Stimulated activated naive CD8-positive, alpha-beta T cell treated with anti-CD3 and anti-CD28 coated beads, Interleukin-15, Interleukin-2, amounts not matched to agents 100 U/mL and 50 U/mL, for 24 hours (primary cell): Measurements from ENCODE around the gene NHLH2.

Source experiments
- ATAC-seq: fragments of 150-1000 bp; cut with Tn5 transposase; one replicate; pipeline ENCODE4 v1.10.0; 2021
- DNase-seq: peaks from one replicate; pipeline ENCODE4 v3.0.0; 2021

The NHLH2 gene

GRCh38 chr1:115838431-115839028, 2.4 kb downstream of the NHLH2 start:
- DNase-seq (peak; percentile 7), ATAC-seq (no peak)

GRCh38 chr1:115837740-115838421, 3.0 kb downstream of the NHLH2 start:
- ATAC-seq (no peak), DNase-seq (peak; percentile 6)

GRCh38 chr1:115837341-115837739, 3.6 kb downstream of the NHLH2 start:
- ATAC-seq (no peak), DNase-seq (no peak)

DNA sequence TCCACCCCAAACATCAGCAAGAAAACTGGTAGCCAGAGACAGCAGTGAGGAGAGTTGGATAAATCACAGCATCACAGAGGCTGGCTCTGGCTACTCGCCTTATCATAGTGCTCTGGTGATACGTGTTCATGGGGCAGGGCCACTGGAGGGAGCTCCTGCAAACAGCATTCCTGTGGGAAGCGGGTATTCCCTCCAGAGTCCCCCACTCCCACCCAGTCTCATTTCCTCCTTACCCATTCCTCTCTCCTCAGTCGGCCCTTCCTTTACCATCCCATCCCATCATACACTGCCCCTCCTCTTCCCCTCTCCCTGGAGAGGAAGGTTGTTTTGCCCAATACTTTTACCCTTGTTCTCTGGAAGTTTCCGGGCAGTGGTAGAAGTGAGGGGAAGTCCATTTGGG, 7.1 kb downstream of the NHLH2 start:
- DNase-seq = no peak
- ATAC-seq = no peak

GRCh38 chr1:115832651-115833050, 8.3 kb downstream of the NHLH2 start:
- DNase-seq (no peak), ATAC-seq (no peak)

- no peak for DNase-seq
- no peak for ATAC-seq
Observed at GRCh38 chr1:115830963-115831362, 10.0 kb downstream of the NHLH2 start.

DNA sequence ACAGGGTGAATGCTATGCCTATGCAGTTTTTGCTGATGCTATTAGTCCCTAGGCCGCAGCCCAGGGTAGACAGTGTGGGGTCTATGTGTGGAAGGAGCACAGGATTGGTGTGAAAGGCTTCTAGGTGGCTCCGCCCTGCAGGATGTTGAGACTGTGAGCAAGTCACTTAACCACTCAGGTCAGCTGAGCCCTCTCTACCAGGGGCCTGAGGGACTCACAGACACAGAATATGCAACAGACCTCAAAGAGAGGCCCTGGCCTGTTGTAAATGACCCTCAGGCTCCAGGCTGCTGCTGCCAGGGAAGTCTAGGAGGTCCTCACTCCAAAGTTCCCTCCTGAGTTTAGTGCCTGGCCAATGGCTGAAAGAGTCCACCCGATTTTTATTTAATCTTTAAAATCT, 11.0 kb downstream of the NHLH2 start:
- DNase-seq (no peak), ATAC-seq (no peak)

- ATAC-seq (no peak), DNase-seq (no peak)
Observed at GRCh38 chr1:115829023-115829674, 11.8 kb downstream of the NHLH2 start.

DNA sequence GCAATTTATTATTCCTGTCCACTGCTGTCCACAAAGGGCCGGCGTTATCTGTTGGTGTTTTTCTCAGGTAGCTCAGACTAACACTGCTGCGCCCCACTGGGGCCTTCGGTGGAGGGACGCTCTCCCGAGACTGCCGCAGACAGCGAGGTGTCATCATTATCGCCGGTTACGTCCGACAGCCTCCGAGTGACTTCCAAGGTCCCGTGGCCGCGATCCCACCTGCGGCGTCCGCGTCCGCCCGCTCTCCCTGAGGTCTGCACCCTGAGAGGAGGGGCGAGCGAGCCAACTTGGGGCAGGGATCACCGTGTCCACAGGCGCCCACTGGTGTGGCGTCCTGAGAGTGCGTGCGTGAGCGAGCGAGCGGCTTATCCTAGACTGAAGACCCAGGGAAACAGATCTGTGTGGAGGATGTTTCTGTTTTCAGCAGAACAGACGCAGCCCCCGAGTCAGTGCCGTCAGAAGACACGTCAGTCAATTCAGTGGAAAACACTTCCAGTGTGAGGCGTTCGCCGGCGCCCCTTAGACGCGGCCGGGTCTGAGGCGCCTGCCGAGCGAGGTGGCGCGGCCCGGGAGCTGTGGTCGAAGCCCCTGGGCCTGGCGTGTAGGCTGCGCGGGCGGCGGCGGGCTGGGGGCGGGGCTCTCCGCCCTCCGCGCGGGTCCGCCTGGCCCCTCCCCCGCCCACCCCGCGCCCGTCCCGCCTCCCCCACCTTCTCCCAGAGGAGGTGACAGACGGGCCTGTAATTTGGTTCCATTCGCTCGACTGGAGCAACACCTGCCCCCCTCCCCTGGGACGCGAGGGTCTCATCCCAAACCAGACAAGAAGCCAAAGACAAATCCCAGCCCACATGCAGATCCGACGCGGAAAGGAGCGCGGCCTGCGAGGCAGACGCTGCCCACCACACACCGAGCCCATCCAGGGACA, 12.6 kb downstream of the NHLH2 start:
- DNase-seq = peak; percentile 22
- peak; percentile 58 for ATAC-seq

GRCh38 chr1:115827452-115828044, 13.4 kb downstream of the NHLH2 start:
- ATAC-seq = no peak
- DNase-seq = no peak

DNA sequence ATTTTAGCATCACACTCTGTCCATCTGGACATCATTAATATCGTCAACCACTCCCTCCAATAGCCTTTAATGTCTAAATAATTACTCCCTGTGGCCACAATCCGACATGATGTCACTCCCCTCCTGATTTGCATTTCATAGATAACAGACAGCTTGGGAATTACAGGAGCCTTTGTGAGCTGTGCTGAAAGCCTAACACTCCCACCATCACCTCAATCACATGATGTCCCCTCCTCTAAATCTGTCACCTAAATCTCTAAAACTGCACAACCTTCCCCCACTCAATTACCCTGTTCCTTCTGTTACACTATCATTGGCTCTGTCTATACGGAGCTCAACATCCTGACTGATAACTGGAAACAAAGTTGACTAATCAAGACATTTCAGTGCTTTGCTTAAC, 14.3 kb downstream of the NHLH2 start:
- DNase-seq (no peak), ATAC-seq (no peak)

- ATAC-seq (no peak), DNase-seq (no peak)
Observed at GRCh38 chr1:115822117-115822516, 18.8 kb downstream of the NHLH2 start.

DNA sequence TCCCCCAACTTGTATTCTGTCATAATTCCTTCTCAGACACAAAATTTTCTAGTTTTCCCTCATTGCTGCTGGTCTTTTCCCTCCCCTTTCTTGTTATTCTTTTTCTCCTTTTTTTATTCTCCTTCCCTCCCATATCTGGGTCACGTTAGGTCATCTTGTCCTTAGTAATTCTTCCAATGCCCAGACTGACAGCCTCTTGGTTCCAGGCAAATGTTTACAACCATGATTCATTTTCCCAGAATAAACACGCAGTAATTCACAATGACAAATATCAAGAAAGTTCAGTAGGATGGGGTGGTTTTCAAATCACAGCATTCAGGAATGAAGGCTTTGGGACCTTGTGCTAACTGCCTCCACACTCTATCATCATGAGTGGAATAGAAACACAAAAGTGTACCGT, 25.2 kb downstream of the NHLH2 start:
- ATAC-seq = no peak
- DNase-seq = no peak

- ATAC-seq = no peak
Observed at GRCh38 chr1:115814685-115815398, 26.1 kb downstream of the NHLH2 start.

GRCh38 chr1:115813727-115814126, 27.2 kb downstream of the NHLH2 start:
- DNase-seq (no peak), ATAC-seq (no peak)

More at GRCh38 chr1:115814685-115815398, 26.1 kb downstream of the NHLH2 start:
- DNase-seq = no peak

DNA sequence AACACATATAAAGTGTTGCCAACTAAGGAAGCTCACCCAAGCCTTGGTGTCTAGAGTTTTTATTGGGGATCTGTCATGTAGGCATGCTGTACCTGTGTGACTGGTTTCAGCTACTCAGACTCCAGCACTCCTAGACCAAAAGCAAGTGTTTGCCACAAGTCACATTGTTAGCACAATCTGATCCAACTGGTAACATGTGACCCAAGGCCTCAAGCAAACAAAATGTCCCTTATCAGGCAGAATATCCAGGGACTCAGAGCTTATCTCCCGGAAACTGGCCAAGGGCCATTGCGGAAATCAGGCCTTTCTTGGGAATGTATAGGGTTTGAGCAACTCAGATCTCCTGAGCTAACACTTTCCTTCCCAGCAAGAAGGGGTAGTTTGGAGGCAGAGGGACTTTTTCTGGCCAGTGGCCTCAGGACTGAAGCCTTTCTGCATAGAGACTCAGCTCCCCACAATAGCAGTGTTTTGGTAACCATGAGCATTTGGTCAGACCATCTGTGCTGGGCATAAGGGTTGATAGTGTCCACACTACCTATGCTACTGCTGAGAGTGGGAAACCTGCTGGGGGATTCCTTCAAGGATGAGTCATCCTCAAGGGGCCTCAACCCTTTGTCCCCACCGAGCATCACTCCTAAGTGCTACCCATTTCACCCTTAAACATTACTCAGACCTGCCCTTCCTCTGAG, 29.6 kb downstream of the NHLH2 start:
- DNase-seq = no peak
- ATAC-seq = no peak

GRCh38 chr1:115810609-115811008, 30.3 kb downstream of the NHLH2 start:
- ATAC-seq (no peak), DNase-seq (no peak)

GRCh38 chr1:115809847-115810246, 31.1 kb downstream of the NHLH2 start:
- DNase-seq = no peak
- ATAC-seq = no peak

DNA sequence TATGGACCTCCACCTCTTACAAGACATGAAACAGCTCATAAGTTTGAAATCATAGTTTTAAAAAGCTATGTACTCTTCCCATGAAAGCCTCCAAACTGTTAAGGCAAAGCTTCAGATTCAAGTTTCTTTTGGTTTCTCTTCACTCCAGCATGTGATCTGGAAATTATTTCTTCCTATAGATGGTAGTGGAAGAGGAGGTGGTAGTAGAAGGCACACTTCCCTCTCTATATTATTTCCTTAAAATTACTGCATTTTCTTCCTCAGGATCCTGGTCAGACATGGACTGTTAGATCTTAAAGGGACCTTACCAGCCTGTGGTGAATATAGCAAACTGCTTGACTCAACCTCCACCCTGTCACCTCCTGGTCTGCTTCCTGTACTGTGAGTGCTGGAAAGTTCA, 31.9 kb downstream of the NHLH2 start:
- ATAC-seq = no peak
- no peak for DNase-seq

- ATAC-seq = no peak
- DNase-seq = peak; percentile 54
Observed at GRCh38 chr1:115807723-115808122, 33.2 kb downstream of the NHLH2 start.

- ATAC-seq (no peak), DNase-seq (no peak)
Observed at GRCh38 chr1:115805597-115805996, 35.3 kb downstream of the NHLH2 start.
